T-cell (primary cell): ENCODE data around the gene NPR1. TPM values are rescaled to one million over a fixed set of nuclear protein-coding genes. Genes with fewer than 3 reads are reported as not detected.

Experiments used
- ATAC-seq, 4 experiments: fragments of 200-7000 bp in 3 of 4; fragments of 150-1000 bp in 1 of 4; cut with Tn5 transposase; replicated peaks in 1 of 4; 1 replicate in 3 of 4; 2 replicates in 1 of 4; pipeline ENCODE4 v1.10.0; 2021; ENCODE audit warnings: moderate library complexity in 3 of 4, mild to moderate bottlenecking in 2 of 4, moderate number of reproducible peaks in 1 of 4
- CTCF ChIA-PET, 2 donors: fragments of 300-600 bp; sonication (Branson Sonifier 250); formaldehyde crosslinking; loops; one replicate each; lab custom pipeline; 2022; ENCODE audit warnings: antibody characterized with exemption in 2 of 2; lab: Charles Lee
- POLR2A ChIA-PET, 2 donors: fragments of 300-600 bp; sonication (Branson Sonifier 250); formaldehyde crosslinking; loops; one replicate each; lab custom pipeline; 2022; ENCODE audit warnings: antibody characterized with exemption in 2 of 2; lab: Charles Lee
- DNase-seq, 35 experiments: peaks; one replicate each; pipeline versions ENCODE4 v3.0.0 to v3.0.0-alpha.2; 2013 to 2023
- H3K27ac ChIP-seq: one replicate; pipeline ENCODE4 v1.5.1; 2013; ENCODE audit warnings: low read length
- H3K27me3 ChIP-seq, 2 experiments: replicated peaks in 1 of 2; 1 replicate in 1 of 2; 2 replicates in 1 of 2; pipeline versions ENCODE4 v1.6.1 to v1.7.0; 2013; ENCODE audit warnings: low read length in 1 of 2, mixed read lengths in 1 of 2; ENCODE audit not compliant: control insufficient read depth in 2 of 2, insufficient read depth in 2 of 2; ENCODE audit errors: extremely low read depth in 1 of 2
- H3K36me3 ChIP-seq, 2 donors: 1 replicate in 1 of 2; 2 replicates in 1 of 2; pipeline versions ENCODE4 v1.6.1 to v1.7.0; 2013; ENCODE audit warnings: low read length in 1 of 2; ENCODE audit not compliant: control insufficient read depth in 2 of 2, insufficient read depth in 1 of 2; ENCODE audit errors: extremely low read depth in 1 of 2
- H3K4me1 ChIP-seq, 2 experiments: 1 replicate in 1 of 2; 2 replicates in 1 of 2; pipeline versions ENCODE4 v1.6.1 to v1.7.0; 2013; ENCODE audit warnings: low read length in 2 of 2, mixed read lengths in 1 of 2; ENCODE audit not compliant: insufficient read depth in 2 of 2, control insufficient read depth in 1 of 2; ENCODE audit errors: extremely low read depth in 1 of 2
- H3K4me3 ChIP-seq, 2 donors: 1 replicate in 1 of 2; 2 replicates in 1 of 2; pipeline versions ENCODE4 v1.5.1 to v1.7.0; 2013; ENCODE audit warnings: mild to moderate bottlenecking in 2 of 2, low read length in 1 of 2, moderate library complexity in 1 of 2; ENCODE audit not compliant: control insufficient read depth in 1 of 2; ENCODE audit errors: extremely low read depth in 1 of 2
- H3K9me3 ChIP-seq: 2 replicates; pipeline ENCODE4 v1.7.0; 2013
- H3K27ac Mint-ChIP-seq, 2 donors: one replicate each; pipeline ENCODE4 v1.8.0; 2020 to 2021; ENCODE audit warnings: mild to moderate bottlenecking in 2 of 2, mixed read lengths in 2 of 2
- H3K27me3 Mint-ChIP-seq, 2 donors: one replicate each; pipeline ENCODE4 v1.8.0; 2021 to 2022; ENCODE audit warnings: mixed read lengths in 2 of 2
- H3K36me3 Mint-ChIP-seq: one replicate; pipeline ENCODE4 v1.8.0; 2021; ENCODE audit warnings: mixed read lengths
- H3K4me1 Mint-ChIP-seq, 3 donors: one replicate each; pipeline ENCODE4 v1.8.0; 2020 to 2022; ENCODE audit warnings: mixed read lengths in 3 of 3, mild to moderate bottlenecking in 1 of 3
- H3K4me3 Mint-ChIP-seq, 3 donors: one replicate each; pipeline ENCODE4 v1.8.0; 2020 to 2022; ENCODE audit warnings: mild to moderate bottlenecking in 3 of 3, mixed read lengths in 3 of 3, moderate library complexity in 3 of 3
- H3K9me3 Mint-ChIP-seq, 3 donors: one replicate each; pipeline ENCODE4 v1.8.0; 2020 to 2022; ENCODE audit warnings: mixed read lengths in 3 of 3
- WGBS: methylation state at CpG from one replicate; pipeline ENCODE4 v1.1.5; 2013; ENCODE audit warnings: missing lambda C conversion rate; ENCODE audit not compliant: insufficient coverage; 5-methylcytosine and 5-hydroxymethylcytosine counted together
- total RNA-seq, 35 experiments: library from RNA in 6 of 35; stranded (reverse) in 6 of 35; fragments of 120-200 nt in 1 of 35; gene quantifications; one replicate each; pipeline versions ENCODE4 v1.2.1 to v1.2.4 and lab custom pipeline; 2013 to 2026

NPR1 gene
- total RNA-seq (under 1 TPM in 3 of 5 donors, not detected in 2; 0.23 to 0.44 (median 0.35) TPM), total RNA-seq (lab: John Stamatoyannopoulos, UW) (0 to 1.2 (median 0.06) reads per million in 29 experiments)
- 0.09 TPM for total RNA-seq (2013)

DNA sequence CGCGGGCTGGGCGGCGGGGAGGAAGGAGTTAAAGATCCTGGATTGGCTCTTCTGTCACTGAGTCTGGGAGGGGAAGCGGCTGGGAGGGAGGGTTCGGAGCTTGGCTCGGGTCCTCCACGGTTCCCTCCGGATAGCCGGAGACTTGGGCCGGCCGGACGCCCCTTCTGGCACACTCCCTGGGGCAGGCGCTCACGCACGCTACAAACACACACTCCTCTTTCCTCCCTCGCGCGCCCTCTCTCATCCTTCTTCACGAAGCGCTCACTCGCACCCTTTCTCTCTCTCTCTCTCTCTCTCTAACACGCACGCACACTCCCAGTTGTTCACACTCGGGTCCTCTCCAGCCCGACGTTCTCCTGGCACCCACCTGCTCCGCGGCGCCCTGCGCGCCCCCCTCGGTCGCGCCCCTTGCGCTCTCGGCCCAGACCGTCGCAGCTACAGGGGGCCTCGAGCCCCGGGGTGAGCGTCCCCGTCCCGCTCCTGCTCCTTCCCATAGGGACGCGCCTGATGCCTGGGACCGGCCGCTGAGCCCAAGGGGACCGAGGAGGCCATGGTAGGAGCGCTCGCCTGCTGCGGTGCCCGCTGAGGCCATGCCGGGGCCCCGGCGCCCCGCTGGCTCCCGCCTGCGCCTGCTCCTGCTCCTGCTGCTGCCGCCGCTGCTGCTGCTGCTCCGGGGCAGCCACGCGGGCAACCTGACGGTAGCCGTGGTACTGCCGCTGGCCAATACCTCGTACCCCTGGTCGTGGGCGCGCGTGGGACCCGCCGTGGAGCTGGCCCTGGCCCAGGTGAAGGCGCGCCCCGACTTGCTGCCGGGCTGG is at the start of gene NPR1:
TSS of gene NPR1 (plus strand) at position 170 of the 818 bp plus-strand sequence. CDS start at position 591, 421 bp downstream.
- peaks cover 2 to 56% of the 10 kb centered on the region in 2 experiments for H3K27me3 ChIP-seq
- DNase-seq (peak in 11 of 35 experiments; percentile 14 to 41 (median 22)), ATAC-seq (peak; percentile 44 to 58 (median 56))
- Mint-ChIP-seq H3K36me3 (no peaks in the 10 kb centered on the region), H3K27me3 (peaks cover 38 to 49% of the 10 kb centered on the region in 2 donors), H3K4me3 (peak within 1 kb of the TSS; percentile 77 to 81 (median 81)), H3K4me1 (peaks cover 16 to 27% (median 22%) of the 10 kb centered on the region in 3 donors), H3K9me3 (no peaks in the 10 kb centered on the region), H3K27ac (peak within 1 kb of the TSS in 1 of 2 donors; percentile 65)
- CTCF ChIA-PET = interaction anchor here (0.5 to 0.8 kb wide), 5 partner anchors 14 to 409 kb away, joined by 3 to 7 read pairs (median 4); no protein-coding TSS in a partner anchor
- peak within 1 kb of the TSS; percentile 39 to 51 for H3K4me3 ChIP-seq
- peaks cover 13 to 25% of the 10 kb centered on the region in 2 experiments for H3K4me1 ChIP-seq
- H3K27ac ChIP-seq = no peak within 1 kb of the TSS
- no peaks in the 10 kb centered on the region for H3K36me3 ChIP-seq
- WGBS = under 1% methylated on average over 69 of the region's 78 CpGs
- no peaks in the 10 kb centered on the region for H3K9me3 ChIP-seq
- POLR2A ChIA-PET = interaction anchor here in 1 of 2 donors (0.7 kb wide), 1 partner anchor 17 kb away, joined by 3 read pairs; no protein-coding TSS in a partner anchor

DNA sequence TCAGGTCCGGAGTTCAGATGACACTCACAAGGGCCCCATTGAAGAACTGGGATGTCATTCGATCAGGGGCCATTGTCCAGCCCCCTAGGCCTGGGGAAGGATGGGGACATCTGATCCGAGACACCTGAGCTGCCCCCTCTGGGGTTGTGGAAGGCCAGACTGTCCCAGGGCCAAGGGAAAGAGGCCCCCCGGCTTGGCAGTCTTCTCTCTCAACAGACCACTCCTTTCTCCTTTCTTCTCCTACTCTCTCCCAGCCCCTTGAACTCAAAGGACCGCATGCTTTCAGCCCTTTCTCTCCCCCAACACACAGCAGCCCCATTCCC is 49.2 kb upstream of the NPR1 start:
- WGBS = 83% methylated on average over 4 of the region's 5 CpGs
- H3K27ac Mint-ChIP-seq = no peak overlapping the region

DNA sequence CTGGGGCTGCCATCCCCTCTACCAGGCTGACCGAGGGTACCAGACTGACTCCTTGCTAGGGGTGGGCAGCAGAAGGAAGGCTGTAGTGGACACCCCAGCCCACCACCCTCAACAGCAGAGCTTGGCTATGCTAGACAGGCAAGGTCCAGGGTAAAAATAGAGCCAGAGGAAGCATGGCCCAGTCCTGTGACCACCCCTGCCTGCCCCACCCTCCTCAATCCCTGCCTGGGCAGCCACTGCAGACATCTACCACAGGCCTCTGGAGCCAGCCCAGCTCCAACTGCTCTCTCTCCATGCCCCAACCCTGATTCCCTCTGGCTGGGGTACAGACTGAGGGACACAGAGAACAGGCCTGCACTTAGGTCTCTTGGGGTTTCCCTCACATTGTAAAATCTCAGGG is 48.5 kb upstream of the NPR1 start:
- Mint-ChIP-seq H3K9me3 (no peaks in the 10 kb centered on the region), H3K4me1 (peaks cover 14 to 28% (median 21%) of the 10 kb centered on the region in 3 donors), H3K27me3 (peaks cover 7 to 12% of the 10 kb centered on the region in 2 donors), H3K27ac (no peak overlapping the region), H3K36me3 (peaks cover 4% of the 10 kb centered on the region), H3K4me3 (no peak overlapping the region)
- ChIA-PET POLR2A (interaction anchor here in 1 of 2 donors (0.6 kb wide), 1 partner anchor 11 kb away, joined by 3 read pairs; no protein-coding TSS in a partner anchor), CTCF (no interaction called here)
- Histone ChIP-seq H3K36me3 (no peaks in the 10 kb centered on the region), H3K27ac (no peak overlapping the region), H3K27me3 (peaks cover 0 to 24% of the 10 kb centered on the region in 2 experiments), H3K9me3 (no peaks in the 10 kb centered on the region), H3K4me1 (peaks cover under 1 to 16% of the 10 kb centered on the region in 2 experiments), H3K4me3 (no peak overlapping the region)
- no CpG with 5 or more reads among the region's 1 CpG for WGBS
- no peak for ATAC-seq
- DNase-seq = no peak

More for the DNA sequence above, 49.2 kb upstream of the NPR1 start:
- no peaks in the 10 kb centered on the region for H3K36me3 ChIP-seq
- ChIA-PET CTCF (no interaction called here), POLR2A (no interaction called here)
- Mint-ChIP-seq H3K27me3 (peaks cover 7 to 12% of the 10 kb centered on the region in 2 donors), H3K4me3 (no peak overlapping the region), H3K36me3 (peaks cover under 1% of the 10 kb centered on the region), H3K9me3 (no peaks in the 10 kb centered on the region), H3K4me1 (peaks cover 12 to 24% (median 19%) of the 10 kb centered on the region in 3 donors)
- no peaks in the 10 kb centered on the region for H3K9me3 ChIP-seq
- H3K4me3 ChIP-seq = no peak overlapping the region
- DNase-seq (no peak), ATAC-seq (no peak)
- peaks cover 0 to 13% of the 10 kb centered on the region in 2 experiments for H3K4me1 ChIP-seq
- H3K27me3 ChIP-seq = peaks cover 0 to 24% of the 10 kb centered on the region in 2 experiments
- no peak overlapping the region for H3K27ac ChIP-seq

DNA sequence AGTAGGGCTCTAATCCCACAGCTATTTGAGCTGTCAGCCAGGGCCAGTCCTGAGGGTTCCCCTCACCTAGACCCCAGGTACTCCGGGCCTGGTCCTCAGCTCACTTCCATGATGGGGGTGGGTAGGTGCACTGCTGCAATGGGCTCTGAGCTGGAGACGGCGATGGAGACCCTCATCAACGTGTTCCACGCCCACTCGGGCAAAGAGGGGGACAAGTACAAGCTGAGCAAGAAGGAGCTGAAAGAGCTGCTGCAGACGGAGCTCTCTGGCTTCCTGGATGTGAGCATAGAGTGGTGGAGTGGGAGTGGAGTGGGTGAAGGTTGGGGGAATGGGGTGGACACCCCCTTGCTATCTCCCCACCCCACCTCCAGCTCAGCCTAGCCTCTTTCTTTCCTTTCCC is 48.1 kb upstream of the NPR1 start:
- Histone ChIP-seq H3K4me3 (no peak overlapping the region), H3K4me1 (peaks cover 2 to 20% of the 10 kb centered on the region in 2 experiments), H3K36me3 (no peaks in the 10 kb centered on the region), H3K9me3 (no peaks in the 10 kb centered on the region), H3K27ac (no peak overlapping the region), H3K27me3 (peaks cover 0 to 24% of the 10 kb centered on the region in 2 experiments)
- Mint-ChIP-seq H3K27ac (peak overlapping the region in 1 of 2 donors; percentile 28), H3K9me3 (no peaks in the 10 kb centered on the region), H3K4me3 (no peak overlapping the region), H3K27me3 (peaks cover 7 to 12% of the 10 kb centered on the region in 2 donors), H3K4me1 (peaks cover 15 to 28% (median 22%) of the 10 kb centered on the region in 3 donors), H3K36me3 (peaks cover 5% of the 10 kb centered on the region)
- 92% methylated on average over 5 of the region's 7 CpGs for WGBS
- ChIA-PET CTCF (no interaction called here), POLR2A (interaction anchor here in 1 of 2 donors (0.6 kb wide), 1 partner anchor 11 kb away, joined by 3 read pairs; no protein-coding TSS in a partner anchor)
- ATAC-seq (no peak), DNase-seq (no peak)

DNA sequence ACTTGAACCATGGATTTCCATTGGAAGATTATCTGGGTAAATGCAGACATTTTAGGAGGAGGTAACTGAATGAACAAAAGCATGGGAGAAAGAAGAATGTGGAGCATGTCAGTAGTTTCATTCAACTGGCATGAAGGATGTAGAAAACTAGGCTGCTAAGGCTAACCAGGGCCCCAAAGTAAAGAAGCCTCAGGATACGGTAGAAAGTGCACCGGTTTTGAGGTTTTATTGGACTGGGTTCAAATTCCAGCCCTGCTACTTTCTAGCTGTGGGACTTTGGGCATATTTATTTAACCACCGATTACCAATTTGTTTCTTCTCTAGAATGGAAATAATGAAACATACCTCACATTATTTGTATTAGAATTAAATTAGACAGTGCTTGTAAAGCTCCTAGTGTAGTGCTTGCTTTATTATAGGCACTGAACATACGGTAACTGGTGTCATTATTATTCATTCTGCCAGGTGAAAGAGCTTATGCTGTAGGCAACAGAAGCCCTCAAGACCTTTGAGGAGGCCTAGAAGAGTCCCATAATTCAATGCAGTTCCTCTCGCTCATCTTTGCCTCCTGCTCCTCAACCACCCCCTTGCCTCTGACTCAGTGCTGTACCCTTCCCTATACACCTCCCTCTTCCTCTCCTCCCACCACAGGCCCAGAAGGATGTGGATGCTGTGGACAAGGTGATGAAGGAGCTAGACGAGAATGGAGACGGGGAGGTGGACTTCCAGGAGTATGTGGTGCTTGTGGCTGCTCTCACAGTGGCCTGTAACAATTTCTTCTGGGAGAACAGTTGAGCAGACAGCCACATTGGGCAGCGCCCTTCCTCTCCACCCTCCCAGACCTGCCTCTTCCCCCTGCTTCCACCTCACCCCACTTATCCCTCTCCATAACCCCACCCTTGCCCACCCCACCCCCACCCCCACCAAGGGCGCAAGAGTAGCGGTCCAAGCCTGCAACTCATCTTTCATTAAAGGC is 47.2 kb upstream of the NPR1 start:
- CTCF ChIA-PET = no interaction called here
- WGBS = 57% methylated on average over 1 of the region's 10 CpGs
- H3K36me3 Mint-ChIP-seq = peaks cover 5% of the 10 kb centered on the region
- H3K4me1 Mint-ChIP-seq = peaks cover 23 to 29% (median 28%) of the 10 kb centered on the region in 3 donors
- Histone ChIP-seq H3K4me3 (no peak overlapping the region), H3K27ac (no peak overlapping the region), H3K27me3 (peaks cover 0 to 17% of the 10 kb centered on the region in 2 experiments), H3K4me1 (peaks cover 6 to 30% of the 10 kb centered on the region in 2 experiments), H3K36me3 (peaks cover 0 to 3% of the 10 kb centered on the region in 2 donors), H3K9me3 (no peaks in the 10 kb centered on the region)
- no peak overlapping the region for H3K4me3 Mint-ChIP-seq
- ATAC-seq (no peak), DNase-seq (no peak)
- H3K9me3 Mint-ChIP-seq = no peaks in the 10 kb centered on the region
- POLR2A ChIA-PET = interaction anchor here (0.6 to 0.7 kb wide), 2 partner anchors 63 to 119 kb away, joined by 4 to 6 read pairs; no protein-coding TSS in a partner anchor
- H3K27me3 Mint-ChIP-seq = peaks cover 5 to 10% of the 10 kb centered on the region in 2 donors
- no peak overlapping the region for H3K27ac Mint-ChIP-seq
